Breast epithelium (tissue), 4 donors: Measurements from ENCODE around the gene RIPOR3. TPM values are rescaled to one million over a fixed set of nuclear protein-coding genes. Genes with fewer than 3 reads are reported as not detected.

Source experiments
- DNase-seq, 2 donors: peaks; one replicate each; pipeline ENCODE4 v3.0.0-alpha.2; 2019; ENCODE audit warnings: low spot score in 2 of 2
- H3K27ac ChIP-seq, 2 donors: fragments of 200-600 bp; sonication (generic) in 1 of 2; one replicate each; pipeline ENCODE4 v1.5.1; 2016 to 2019; ENCODE audit warnings: mild to moderate bottlenecking in 1 of 2
- H3K27me3 ChIP-seq, 2 donors: fragments of 200-600 bp; sonication (generic) in 1 of 2; one replicate each; pipeline versions ENCODE4 v1.5.1 to v1.6.0; 2017 to 2019; ENCODE audit warnings: control low read depth in 1 of 2, mild to moderate bottlenecking in 1 of 2
- H3K36me3 ChIP-seq: fragments of 200-600 bp; one replicate; pipeline ENCODE4 v1.5.1; 2019
- H3K4me1 ChIP-seq, 2 donors: fragments of 200-600 bp; sonication (generic); one replicate each; pipeline ENCODE4 v1.5.1; 2016 to 2019; ENCODE audit warnings: control low read depth in 1 of 2
- H3K4me3 ChIP-seq, 3 donors: fragments of 200-600 bp; sonication (generic); 1 replicate in 2 of 3; 2 replicates in 1 of 3; pipeline ENCODE4 v1.5.1; 2016 to 2019; ENCODE audit warnings: mild to moderate bottlenecking in 3 of 3, moderate library complexity in 2 of 3
- H3K9me3 ChIP-seq, 2 donors: fragments of 200-600 bp; sonication (generic) in 1 of 2; one replicate each; pipeline ENCODE4 v1.5.1; 2016 to 2019; ENCODE audit warnings: control low read depth in 1 of 2
- POLR2A ChIP-seq: fragments of 450-650 bp; IDR thresholded peaks from one replicate; pipeline ENCODE4 v1.6.1; 2016; ENCODE audit warnings: antibody characterized with exemption, mild to moderate bottlenecking, moderate library complexity
- POLR2AphosphoS5 ChIP-seq, 3 donors: sonication (generic); formaldehyde crosslinking; IDR thresholded peaks; one replicate each; pipeline ENCODE4 v1.6.1; 2017; ENCODE audit warnings: antibody characterized with exemption in 3 of 3
- intact Hi-C: fragments of 100-400 bp; cut with DNase I; formaldehyde crosslinking; loops from one replicate; pipeline ENCODE4 v1.15.1; 2023; ENCODE audit warnings: low total_unique reads
- total RNA-seq, 3 donors: library from RNA; depleted of rRNA; stranded (reverse); fragments of >200 nt; gene quantifications; one replicate each; pipeline ENCODE4 v1.1.0, GENCODE V29; 2016
- TF ChIP-seq, protein P1 (sequence below), 3 donors: fragments of 450-650 bp; IDR thresholded peaks; one replicate each; pipeline ENCODE4 v1.5.1; 2016 to 2017; ENCODE audit warnings: antibody characterized with exemption in 3 of 3, mild to moderate bottlenecking in 3 of 3, moderate library complexity in 3 of 3

The RIPOR3 gene
- total RNA-seq, 3 donors from 2014 or later: 4.5 to 35.5 (median 26.9) TPM

DNA sequence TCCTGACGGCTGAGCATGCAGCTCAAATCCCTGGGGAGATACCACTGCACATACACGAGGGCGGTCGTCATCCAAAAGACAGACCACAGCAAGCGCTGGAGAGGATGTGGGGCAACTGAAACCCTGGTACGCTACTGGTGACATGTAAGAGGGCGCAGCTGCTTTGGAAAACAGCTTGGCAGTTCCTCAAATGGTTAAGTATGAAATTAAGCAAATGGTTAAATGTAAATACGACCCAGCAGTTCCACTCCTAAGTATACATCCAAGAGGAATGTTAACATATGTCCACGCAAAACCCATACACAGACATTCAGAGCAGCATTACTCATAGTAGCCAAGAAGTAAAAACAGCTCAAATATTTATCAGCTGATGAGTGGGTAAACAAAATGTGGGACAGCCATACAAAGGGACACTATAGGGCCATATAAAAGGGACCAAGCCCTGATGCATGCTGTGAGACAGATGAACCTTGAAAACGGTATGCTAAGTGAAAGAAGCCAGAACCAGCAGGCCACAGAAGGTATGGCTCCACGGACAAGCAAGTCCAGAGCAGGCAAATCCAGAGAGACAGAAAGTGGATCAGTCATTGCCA, 38.5 kb downstream of the RIPOR3 start:
- Histone ChIP-seq H3K27me3 (no peaks in the 10 kb centered on the region), H3K36me3 (no peaks in the 10 kb centered on the region), H3K4me3 (no peak overlapping the region), H3K4me1 (no peaks in the 10 kb centered on the region), H3K27ac (peak overlapping the region in 1 of 2 donors; percentile 3), H3K9me3 (no peaks in the 10 kb centered on the region)
- intact Hi-C loops: no loop called here
- DNase-seq: no peak
- no peak for TF ChIP-seq POLR2A

DNA sequence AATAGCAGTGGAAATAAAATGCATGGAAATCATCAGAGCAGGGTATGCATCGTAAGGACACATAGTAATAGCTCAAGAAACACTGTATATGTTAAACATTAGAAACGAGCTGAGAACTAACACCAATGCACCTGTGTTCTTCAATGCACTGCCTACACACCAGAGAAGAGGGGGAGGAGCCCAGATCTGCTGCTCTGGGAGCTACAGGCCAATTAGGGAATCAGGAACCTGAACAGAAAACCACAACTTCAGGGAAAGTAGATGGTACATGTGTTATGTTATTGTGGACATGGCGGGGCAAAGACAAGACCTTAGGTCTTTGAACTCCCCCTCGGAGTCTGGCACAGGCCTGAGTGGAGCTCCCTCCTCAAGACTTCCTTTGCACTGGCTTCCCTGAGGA, 39.7 kb downstream of the RIPOR3 start:
- intact Hi-C loops: no loop called here
- Histone ChIP-seq H3K4me3 (no peak overlapping the region), H3K27ac (no peak overlapping the region), H3K4me1 (no peaks in the 10 kb centered on the region), H3K27me3 (no peaks in the 10 kb centered on the region), H3K9me3 (no peaks in the 10 kb centered on the region), H3K36me3 (no peaks in the 10 kb centered on the region)
- no peak for DNase-seq
- TF ChIP-seq POLR2A (no peak), POLR2AphosphoS5 (IDR thresholded peaks at IDR 0.05) (no peak)
- TF ChIP-seq, protein P1, sequence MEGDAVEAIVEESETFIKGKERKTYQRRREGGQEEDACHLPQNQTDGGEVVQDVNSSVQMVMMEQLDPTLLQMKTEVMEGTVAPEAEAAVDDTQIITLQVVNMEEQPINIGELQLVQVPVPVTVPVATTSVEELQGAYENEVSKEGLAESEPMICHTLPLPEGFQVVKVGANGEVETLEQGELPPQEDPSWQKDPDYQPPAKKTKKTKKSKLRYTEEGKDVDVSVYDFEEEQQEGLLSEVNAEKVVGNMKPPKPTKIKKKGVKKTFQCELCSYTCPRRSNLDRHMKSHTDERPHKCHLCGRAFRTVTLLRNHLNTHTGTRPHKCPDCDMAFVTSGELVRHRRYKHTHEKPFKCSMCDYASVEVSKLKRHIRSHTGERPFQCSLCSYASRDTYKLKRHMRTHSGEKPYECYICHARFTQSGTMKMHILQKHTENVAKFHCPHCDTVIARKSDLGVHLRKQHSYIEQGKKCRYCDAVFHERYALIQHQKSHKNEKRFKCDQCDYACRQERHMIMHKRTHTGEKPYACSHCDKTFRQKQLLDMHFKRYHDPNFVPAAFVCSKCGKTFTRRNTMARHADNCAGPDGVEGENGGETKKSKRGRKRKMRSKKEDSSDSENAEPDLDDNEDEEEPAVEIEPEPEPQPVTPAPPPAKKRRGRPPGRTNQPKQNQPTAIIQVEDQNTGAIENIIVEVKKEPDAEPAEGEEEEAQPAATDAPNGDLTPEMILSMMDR (IDR thresholded peaks at IDR 0.05): no peak

DNA sequence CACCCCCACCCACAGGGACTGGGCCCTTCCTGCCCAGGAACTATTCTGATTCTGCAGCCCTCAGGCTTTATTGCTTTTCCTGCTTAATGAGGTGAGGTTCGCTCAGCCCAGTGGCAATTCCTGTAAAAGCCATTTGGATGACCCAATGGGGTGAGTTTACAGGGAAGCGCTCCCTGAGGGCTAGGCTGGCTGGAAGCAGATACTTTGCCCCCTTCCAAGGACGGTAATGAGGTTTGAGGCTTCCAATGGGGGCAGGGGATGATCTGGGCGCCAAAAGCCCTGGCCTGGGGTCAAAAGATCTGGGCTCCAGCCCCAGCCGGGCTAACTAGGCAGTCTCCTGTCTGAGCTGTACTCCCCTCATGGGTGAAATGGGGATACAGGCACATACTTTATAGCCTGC, 41.8 kb downstream of the RIPOR3 start:
- intact Hi-C loops: no loop called here
- no peaks in the 10 kb centered on the region for H3K36me3 ChIP-seq
- no peak for DNase-seq
- no peak overlapping the region for H3K4me3 ChIP-seq
- H3K27ac ChIP-seq: peak overlapping the region; percentile 55 to 62
- no peaks in the 10 kb centered on the region for H3K27me3 ChIP-seq
- TF ChIP-seq, protein P1 (IDR thresholded peaks at IDR 0.05): no peak
- no peak for TF ChIP-seq POLR2A
- no peak for TF ChIP-seq POLR2AphosphoS5 (IDR thresholded peaks at IDR 0.05)
- H3K4me1 ChIP-seq: peaks cover 0 to 7% of the 10 kb centered on the region in 2 donors
- H3K9me3 ChIP-seq: no peaks in the 10 kb centered on the region

DNA sequence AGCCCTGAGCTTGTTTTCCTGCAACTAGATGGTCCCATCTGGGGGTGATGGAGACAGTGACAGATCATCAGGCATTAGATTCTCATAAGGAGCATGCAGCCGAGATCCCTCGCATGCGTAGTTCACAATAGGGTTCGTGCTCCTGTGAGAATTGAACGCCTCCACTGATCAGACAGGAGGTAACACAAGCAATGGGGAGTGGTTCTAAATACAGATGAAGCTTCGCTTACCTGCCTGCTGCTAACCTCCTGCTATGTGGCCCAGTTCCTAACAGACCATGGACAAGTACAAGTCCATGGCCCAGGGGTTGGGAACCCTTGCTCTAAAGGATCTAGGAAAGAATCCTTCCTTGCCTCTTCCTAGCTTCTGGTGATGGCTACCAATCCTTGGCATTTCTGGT, 42.7 kb downstream of the RIPOR3 start:
- TF ChIP-seq POLR2A (no peak), POLR2AphosphoS5 (IDR thresholded peaks at IDR 0.05) (no peak)
- TF ChIP-seq, protein P1 (IDR thresholded peaks at IDR 0.05): no peak
- peak overlapping the region in 1 of 2 donors; percentile 55 for H3K27ac ChIP-seq
- no peaks in the 10 kb centered on the region for H3K9me3 ChIP-seq
- DNase-seq: no peak
- intact Hi-C loops: no loop called here
- peaks cover 0 to 7% of the 10 kb centered on the region in 2 donors for H3K4me1 ChIP-seq
- H3K4me3 ChIP-seq: no peak overlapping the region
- no peaks in the 10 kb centered on the region for H3K27me3 ChIP-seq
- no peaks in the 10 kb centered on the region for H3K36me3 ChIP-seq

DNA sequence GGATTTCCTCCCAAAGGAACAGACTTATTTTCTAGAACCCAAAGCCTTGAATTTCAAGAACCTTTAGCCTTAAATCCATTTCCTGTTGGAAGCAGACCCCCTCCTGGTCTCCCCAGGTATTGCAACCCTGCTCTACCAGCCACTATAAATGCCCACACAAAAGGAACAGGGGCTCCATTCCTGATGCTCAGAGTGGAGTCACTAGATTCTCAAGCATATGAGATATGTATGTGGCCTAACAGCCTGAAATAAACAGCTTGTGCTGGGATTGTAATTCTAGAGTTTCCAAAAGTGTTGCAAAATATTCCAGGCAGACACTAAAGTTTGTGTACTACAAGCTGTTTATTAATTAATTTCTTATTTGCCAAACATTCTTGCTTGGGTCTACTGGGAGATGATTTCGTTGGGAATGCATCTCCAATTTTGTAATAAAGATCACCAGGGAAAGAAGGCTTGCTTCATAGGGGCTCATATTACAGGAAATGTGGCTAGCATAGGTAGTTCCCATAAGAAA, 44.8 kb downstream of the RIPOR3 start:
- DNase-seq: no peak
- Histone ChIP-seq H3K36me3 (no peaks in the 10 kb centered on the region), H3K4me1 (peaks cover 0 to 7% of the 10 kb centered on the region in 2 donors), H3K4me3 (no peak overlapping the region), H3K27me3 (no peaks in the 10 kb centered on the region), H3K27ac (peak overlapping the region; percentile 75 to 82), H3K9me3 (no peaks in the 10 kb centered on the region)
- TF ChIP-seq POLR2AphosphoS5 (IDR thresholded peaks at IDR 0.05): peak in 1 of 3 donors; percentile 25
- TF ChIP-seq POLR2A: no peak
- intact Hi-C loops: no loop called here

DNA sequence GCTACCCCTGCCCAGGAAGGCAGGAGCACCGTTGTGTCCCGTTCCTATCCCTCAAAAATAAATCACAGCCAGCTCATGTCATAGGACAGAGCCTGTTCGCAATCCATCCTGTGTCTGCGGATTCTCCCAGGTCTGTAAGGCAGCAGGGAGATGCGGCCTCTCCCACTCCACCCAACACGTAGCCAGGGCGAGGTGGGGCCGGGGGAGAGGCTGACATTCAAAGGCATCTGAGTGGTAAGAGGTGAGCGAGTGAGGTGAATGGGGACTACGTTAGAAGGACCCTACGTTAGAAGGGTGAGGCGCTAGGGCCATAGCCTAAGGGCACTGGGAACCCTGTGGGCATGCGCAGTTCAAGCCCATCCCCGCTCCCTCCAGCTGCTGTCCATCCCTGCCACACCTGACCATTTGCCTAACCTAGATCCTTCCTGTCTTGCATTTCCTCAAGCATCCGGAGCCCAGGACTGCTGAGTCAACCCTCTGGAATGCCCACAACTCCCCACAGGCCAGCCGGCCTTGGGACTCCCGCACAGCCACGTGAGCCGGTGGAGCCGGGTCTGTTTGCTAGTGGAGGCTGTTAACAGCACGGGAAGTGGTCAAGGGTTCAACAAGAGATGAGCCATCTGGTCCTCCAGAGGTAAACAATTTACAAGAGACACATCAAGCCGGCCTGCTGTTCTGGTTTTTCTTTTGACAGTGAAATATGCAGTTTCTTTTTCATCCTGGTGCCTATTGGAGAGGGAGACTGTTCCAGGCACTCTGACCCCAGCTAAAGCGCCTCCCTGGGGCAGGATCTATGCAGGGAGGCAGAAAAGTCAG, 45.9 kb downstream of the RIPOR3 start:
- Histone ChIP-seq H3K9me3 (no peaks in the 10 kb centered on the region), H3K36me3 (no peaks in the 10 kb centered on the region), H3K4me1 (peaks cover 0 to 7% of the 10 kb centered on the region in 2 donors), H3K4me3 (no peak overlapping the region), H3K27ac (peak overlapping the region; percentile 53 to 82), H3K27me3 (no peaks in the 10 kb centered on the region)
- intact Hi-C loops: no loop called here
- DNase-seq: peak in 1 of 2 donors; percentile 93
- TF ChIP-seq, protein P1 (IDR thresholded peaks at IDR 0.05): no peak
- TF ChIP-seq POLR2AphosphoS5 (IDR thresholded peaks at IDR 0.05) (peak in 2 of 3 donors; percentile 20 to 85), POLR2A (no peak)
